Breast epithelium (tissue), 3 donors: ENCODE results near the gene C12orf56.

Experiments used
- POLR2A ChIP-seq: fragments of 450-650 bp; IDR thresholded peaks from one replicate; pipeline ENCODE4 v1.6.1; 2016; ENCODE audit warnings: antibody characterized with exemption, mild to moderate bottlenecking, moderate library complexity
- POLR2AphosphoS5 ChIP-seq, 3 donors: sonication (generic); formaldehyde crosslinking; IDR thresholded peaks; one replicate each; pipeline ENCODE4 v1.6.1; 2017; ENCODE audit warnings: antibody characterized with exemption in 3 of 3

GRCh38 chr12:64265839-64266238 is 124.7 kb downstream of the C12orf56 start:
- TF ChIP-seq POLR2AphosphoS5 (IDR thresholded peaks at IDR 0.05) (no peak), POLR2A (no peak)
